DOHH2 (cell line): ENCODE data around the gene PCBD2.

Source experiments
- EZH2phosphoT487 ChIP-seq: fragments of 200-600 bp; sonication (generic); IDR thresholded peaks from 2 replicates; pipeline ENCODE4 v1.6.1; 2017; ENCODE audit warnings: borderline replicate concordance, mild to moderate bottlenecking, antibody characterized with exemption, low read length, moderate library complexity, mixed read lengths
- TF ChIP-seq, protein P1 (sequence below): fragments of 200-600 bp; sonication (generic); IDR thresholded peaks from one replicate; pipeline ENCODE4 v1.5.1; 2014; ENCODE audit warnings: antibody characterized with exemption, mild to moderate bottlenecking, low read depth, low read length; ENCODE audit not compliant: poor library complexity, severe bottlenecking

DNA sequence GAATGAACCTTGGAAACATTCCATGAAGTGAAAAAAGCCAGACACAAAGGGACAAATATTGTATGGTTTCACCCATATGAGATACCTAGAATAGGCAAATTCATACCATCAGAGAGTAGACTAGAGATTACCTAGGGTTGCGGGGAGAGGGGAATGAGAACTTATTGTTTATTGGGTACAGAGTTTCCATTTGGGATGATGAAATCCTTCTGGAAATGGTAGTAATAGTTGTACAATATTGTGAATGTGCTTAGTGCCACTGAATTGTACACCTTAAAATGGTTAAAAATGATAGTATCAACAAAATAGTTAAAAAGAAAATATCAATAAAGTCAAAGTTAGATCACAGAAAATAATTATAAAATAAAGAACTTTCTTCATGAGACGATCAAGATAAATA, 88.2 kb downstream of the PCBD2 start:
- TF ChIP-seq, protein P1, sequence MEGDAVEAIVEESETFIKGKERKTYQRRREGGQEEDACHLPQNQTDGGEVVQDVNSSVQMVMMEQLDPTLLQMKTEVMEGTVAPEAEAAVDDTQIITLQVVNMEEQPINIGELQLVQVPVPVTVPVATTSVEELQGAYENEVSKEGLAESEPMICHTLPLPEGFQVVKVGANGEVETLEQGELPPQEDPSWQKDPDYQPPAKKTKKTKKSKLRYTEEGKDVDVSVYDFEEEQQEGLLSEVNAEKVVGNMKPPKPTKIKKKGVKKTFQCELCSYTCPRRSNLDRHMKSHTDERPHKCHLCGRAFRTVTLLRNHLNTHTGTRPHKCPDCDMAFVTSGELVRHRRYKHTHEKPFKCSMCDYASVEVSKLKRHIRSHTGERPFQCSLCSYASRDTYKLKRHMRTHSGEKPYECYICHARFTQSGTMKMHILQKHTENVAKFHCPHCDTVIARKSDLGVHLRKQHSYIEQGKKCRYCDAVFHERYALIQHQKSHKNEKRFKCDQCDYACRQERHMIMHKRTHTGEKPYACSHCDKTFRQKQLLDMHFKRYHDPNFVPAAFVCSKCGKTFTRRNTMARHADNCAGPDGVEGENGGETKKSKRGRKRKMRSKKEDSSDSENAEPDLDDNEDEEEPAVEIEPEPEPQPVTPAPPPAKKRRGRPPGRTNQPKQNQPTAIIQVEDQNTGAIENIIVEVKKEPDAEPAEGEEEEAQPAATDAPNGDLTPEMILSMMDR = no peak
- TF ChIP-seq EZH2phosphoT487 = no peak
